ENCODE results near the gene NELFA.

NELFA gene

GRCh38 chr4:1981251-1982058 is 27.3 kb downstream of the NELFA start:
- no peak for DNase-seq

DNA sequence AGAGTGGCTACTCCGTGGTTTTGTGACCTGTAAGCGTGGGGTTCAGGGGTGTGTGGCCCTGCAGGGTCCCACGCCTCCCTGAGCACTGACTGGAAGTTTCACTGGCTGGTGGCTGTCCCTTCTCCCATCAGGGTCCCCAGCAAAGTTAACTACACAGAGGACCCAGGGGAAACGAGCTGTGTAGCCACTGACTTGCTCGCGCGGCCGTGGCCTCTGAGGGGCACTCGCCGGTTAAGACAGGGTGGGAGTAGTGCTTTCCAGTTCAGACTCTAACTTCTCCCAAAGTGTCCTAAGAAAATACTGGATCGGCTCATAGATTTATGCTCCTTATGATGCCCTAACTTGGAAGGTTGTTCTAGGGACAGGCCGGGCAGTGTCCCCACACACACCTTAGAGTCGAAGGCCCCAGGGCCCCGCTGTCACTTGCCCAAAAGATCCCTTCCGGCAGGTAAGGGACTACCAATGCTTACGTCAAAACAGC is 28.2 kb downstream of the NELFA start:
- DNase-seq: no peak

- no peak for DNase-seq
These were observed 29.1 kb downstream of the NELFA start for GRCh38 chr4:1979477-1980196.

- DNase-seq: no peak
These were observed 29.9 kb downstream of the NELFA start for GRCh38 chr4:1978741-1979476.

DNA sequence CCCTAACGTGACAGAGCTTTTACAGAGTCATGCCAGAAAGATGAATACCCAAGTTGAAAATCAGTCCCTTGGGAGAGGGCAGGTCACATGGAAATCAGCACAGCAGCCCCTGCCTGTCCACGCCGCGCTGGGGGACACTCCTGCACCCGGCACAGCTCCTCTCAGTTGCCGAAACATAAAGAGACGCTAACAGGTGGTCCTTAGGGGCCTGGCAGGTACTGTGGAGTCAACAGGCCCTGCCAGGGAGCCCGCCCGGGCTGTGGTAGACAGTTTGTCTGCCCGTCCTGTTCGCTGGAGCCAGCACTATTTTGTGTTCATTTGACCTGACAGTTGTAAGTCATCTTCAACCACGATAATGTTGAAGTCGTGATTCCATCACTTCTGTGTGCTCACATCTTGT is 30.5 kb downstream of the NELFA start:
- DNase-seq: no peak

DNA sequence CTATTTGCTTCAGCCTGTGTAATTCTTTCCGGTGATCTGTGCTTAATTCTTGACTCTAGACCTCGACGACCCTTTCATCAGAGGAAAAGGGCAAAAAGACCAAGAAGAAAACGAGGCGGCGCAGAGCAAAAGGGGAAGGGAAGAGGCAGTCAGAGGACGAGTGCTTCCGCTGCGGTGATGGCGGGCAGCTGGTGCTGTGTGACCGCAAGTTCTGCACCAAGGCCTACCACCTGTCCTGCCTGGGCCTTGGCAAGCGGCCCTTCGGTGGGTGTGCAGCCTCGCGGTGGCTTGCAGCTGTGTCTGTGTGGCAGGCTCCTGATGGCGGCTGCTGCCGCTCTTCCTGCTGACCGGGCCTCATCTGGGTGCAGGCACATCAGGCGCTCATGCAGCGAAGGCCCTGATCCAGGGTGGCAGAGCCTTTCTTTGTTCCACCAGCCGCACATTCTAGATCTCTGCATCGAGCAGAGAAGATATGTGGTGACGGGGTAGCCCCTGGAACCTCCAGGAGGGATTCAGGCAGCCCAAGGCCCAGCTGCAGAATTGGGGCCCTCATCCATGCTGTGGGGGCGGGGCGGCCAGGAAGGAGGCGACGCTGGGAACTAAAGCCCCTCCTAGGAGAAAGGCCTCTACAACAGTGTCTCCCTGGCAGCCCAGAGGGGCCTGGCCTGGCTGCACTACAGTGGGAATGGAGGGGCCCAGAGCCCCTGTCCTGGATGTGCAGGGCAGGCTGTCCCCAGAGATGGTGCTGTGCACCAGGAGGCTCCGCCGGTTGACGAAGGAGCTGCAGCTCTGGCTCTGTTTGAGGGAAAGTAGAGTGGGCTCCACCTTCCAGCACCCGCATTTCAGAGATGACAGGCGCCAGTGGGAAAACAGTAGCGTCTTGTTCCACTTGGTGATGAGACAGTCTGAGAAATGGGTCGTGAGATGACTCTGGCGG is 32.1 kb downstream of the NELFA start:
- DNase-seq: no peak

DNA sequence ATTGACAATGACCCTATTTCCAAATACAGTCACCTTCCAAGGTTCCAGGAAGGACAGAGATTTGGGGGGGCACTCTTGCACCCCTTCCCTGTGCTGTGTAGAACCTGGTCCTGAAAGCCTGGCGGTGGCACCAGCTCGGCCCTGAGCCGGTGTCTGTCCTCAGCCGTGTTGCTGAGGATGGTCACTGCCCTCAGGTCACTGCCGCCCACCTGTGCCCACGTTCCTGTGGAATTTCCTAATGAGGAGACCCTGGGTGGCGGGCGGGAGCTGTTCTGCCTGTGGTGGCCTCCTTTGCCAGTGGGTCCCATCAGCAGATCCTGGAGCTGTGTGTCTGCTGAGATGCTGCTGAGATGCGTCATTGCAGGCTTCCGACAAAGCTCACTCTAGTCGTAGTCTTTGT is 32.9 kb downstream of the NELFA start:
- no peak for DNase-seq

DNA sequence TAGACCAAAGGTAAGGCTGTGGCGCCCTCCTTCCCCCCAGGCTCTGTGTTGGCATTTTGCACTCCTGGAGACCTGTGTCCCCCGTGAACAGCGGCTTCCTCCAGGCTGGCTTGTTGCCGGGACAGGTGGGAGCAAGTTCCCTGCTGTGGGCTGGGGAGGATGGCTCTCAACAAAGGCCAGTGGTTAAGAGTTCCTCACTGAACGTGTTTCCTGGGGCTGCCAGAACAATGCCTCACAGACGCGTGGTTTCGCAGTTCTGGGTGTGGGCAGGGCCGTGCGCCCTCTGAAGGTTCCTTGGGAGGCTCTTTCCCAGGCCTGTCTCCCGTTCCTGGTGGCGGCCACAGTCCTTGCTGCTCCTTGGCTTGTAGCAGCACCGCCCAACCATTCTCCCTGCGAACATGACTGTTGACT is 33.4 kb downstream of the NELFA start:
- no peak for DNase-seq

- DNase-seq: no peak
These were observed 33.9 kb downstream of the NELFA start for GRCh38 chr4:1974840-1975239.

DNA sequence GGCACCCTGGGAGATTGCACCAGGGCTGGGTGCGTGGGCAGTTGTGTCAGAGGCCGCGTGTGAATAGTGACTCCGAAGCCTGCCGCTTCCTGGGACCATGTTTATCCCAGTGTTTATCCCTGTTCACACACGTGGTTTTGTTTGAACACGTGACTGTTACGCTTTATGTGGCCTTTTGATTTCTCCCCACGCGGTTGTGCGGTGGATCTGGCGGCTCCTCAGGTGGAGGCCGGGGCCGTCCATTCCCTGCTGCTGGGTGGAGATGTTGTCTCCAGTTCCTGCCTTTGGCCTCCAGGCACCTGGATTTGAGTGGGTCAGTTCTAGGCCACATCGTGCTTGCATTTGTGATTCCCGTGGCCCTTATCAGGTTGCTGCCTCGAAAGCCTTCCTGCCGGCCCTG is 35.1 kb downstream of the NELFA start:
- no peak for DNase-seq

DNA sequence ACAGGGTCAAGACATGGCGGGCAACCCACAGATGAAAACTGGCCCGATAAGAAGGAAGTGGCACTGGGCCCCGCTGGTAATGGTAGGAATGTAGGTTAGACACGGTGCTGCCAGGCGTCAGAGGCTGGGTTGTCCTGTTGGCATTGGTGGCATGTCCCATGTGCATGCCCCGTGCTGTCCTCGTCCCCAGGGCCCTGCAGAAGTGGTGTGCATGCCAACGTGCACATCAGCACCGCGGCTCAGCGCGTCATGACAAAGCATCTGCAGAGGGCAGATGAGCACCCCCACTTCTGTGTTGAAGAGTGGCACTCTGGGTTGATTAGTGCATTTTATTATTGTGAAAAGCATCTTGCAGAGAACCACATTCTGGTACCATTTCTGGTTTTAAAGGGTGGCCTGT is 35.6 kb downstream of the NELFA start:
- no peak for DNase-seq

- no peak for DNase-seq
These were observed 36.4 kb downstream of the NELFA start for GRCh38 chr4:1972414-1972813.

GRCh38 chr4:1971456-1972200 is 37.1 kb downstream of the NELFA start:
- DNase-seq: no peak

DNA sequence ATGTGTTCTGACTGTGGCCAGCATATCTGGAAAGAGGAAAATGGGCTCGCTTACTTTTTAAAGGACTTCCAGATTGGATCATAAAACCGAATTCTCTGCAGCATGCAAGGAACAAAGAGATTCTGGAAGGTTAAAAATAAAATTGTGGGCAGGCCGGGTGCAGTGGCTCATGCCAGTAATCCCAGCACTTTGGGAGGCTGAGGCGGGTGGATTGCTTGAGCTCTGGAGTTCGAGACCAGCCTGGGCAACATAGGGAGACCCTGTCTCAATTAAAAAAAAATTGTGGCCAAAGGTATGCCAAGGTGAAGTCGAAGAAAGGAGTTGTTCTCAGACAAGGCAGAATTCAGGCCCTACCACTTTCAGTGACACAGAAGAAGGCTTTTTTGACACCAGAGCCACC is 37.8 kb downstream of the NELFA start:
- no peak for DNase-seq

DNA sequence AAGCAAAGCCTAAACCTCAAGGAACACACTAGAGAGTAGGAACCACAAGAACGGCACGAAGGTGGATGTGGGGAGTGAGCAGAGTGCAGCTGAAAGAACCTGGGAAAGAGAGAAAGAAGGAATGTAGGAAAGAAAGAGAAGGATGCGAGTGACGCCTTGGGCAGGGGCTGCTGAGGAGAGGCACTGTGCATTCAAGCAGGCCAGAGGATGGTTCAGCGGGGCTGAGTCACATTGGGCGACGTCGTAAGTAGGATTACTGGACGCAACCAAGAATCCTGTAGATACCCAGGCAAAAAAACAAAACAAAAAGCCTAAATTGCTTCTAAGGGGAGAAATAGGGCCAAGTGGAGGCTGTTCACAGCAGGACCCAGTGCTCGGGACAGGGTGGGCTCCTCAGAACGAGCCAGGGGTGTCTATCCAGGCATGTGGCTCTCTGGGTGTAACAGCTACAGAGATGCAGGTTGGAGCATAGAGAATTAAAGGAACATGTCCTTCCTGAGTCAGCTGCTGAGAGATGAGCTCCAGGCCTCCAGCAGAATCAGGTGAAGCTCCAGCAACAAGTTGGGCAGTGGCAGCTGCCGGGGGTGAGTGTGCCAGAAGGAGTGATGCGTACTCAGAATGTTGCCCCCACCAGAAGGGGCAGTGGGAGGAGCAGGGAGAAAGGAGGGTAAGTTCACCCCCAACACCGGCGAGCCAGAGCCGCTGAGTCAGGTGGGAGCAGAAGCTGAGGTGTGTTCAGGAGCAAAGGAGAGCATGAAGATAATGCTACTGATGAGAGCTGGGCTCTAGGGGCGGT is 38.6 kb downstream of the NELFA start:
- no peak for DNase-seq

DNA sequence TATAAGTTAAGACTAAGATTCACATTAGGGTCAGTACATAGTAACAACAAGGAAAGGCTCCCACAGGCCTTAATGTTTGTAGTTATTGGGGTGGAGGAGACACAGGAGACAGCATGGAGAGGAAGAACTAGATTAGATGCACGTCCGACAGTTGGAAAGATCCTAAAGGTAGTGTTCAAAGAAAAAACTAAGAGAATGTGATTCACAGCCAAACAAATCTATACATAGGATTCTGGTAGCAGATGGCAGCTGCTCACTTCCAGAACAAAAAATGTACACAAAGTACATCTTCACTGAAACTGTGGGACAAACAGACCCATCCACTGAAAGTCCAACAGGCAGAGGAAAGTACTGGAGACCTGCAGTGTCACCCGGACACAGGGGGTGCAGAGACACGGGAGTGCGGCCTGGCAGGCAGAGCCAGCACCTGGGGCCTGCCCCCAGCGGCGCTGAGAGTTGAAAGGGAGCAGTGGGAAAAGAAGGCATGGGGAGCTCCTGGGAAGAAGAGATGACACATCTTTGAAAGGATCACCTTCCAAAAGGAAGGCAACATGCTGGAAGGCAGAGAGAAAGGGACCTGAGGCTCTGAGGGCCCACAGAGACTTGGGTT is 40.0 kb downstream of the NELFA start:
- no peak for DNase-seq

DNA sequence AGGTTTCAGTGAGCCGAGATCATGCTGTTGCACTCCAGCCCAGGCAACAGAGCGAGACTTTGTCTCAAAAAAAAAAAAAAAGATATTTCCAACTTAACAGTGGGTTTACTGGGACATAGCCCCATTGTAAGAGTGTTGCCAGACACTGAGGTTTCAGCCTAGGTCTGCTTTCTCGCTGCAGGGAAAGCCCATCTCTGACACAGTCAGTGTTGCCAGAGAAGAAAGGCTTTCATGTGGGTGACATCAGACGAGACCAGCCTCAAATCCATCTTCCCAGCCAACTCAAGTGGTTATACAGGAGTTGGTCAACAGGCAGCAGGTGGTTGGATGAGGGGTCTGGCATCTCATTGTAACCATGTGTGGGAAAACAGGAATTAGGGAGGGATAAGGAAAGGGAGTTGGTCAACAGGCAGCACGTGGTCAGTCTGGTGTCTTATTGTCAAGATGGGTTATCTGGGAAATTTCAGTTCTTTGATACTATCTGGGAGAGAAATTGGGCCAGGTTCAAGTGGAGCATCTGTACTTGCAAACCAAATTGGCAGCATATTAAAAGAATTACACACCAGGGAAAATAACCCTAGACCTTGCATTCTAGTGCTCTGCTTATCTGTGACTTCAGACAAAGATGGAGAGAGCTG is 41.1 kb downstream of the NELFA start:
- DNase-seq: no peak

GRCh38 chr4:1964971-1965370 is 43.8 kb downstream of the NELFA start:
- no peak for DNase-seq

- DNase-seq: no peak
These were observed 44.3 kb downstream of the NELFA start for GRCh38 chr4:1964443-1964842.

GRCh38 chr4:1962980-1963379 is 45.8 kb downstream of the NELFA start:
- no peak for DNase-seq

Data from GDM1 (cell line).